DOHH2 (cell line): ENCODE results near the gene GLI3.

Experiments
- CTCF ChIP-seq: fragments of 200-600 bp; sonication (generic); IDR thresholded peaks from one replicate; pipeline ENCODE4 v1.5.1; 2014; ENCODE audit warnings: antibody characterized with exemption, mild to moderate bottlenecking, low read depth, low read length; ENCODE audit not compliant: poor library complexity, severe bottlenecking
- EZH2phosphoT487 ChIP-seq: fragments of 200-600 bp; sonication (generic); IDR thresholded peaks from 2 replicates; pipeline ENCODE4 v1.6.1; 2017; ENCODE audit warnings: borderline replicate concordance, mild to moderate bottlenecking, antibody characterized with exemption, low read length, moderate library complexity, mixed read lengths

- TF ChIP-seq CTCF (no peak), EZH2phosphoT487 (no peak)
Measured at GRCh38 chr7:41930538-41931262, 306.3 kb downstream of the GLI3 start.
